SK-N-SH treated with all-trans-retinoic acid at 6 μM for 48 hours (cell line): ENCODE results near the gene FRMD3.

Source experiments
- ARNTL ChIP-seq: fragments of 450-650 bp; formaldehyde crosslinking; IDR thresholded peaks from 2 replicates; pipeline ENCODE4 v1.5.0; 2020; ENCODE audit warnings: low read depth, mild to moderate bottlenecking, moderate library complexity, borderline replicate concordance
- CREB5 ChIP-seq: fragments of 250-450 bp; sonication (Bioruptor Pico); IDR thresholded peaks from 2 replicates; pipeline ENCODE4 v1.5.1; 2020; ENCODE audit warnings: low read depth, mild to moderate bottlenecking, moderate library complexity
- CSDC2 ChIP-seq: fragments of 250-450 bp; sonication (Bioruptor Pico); IDR thresholded peaks from 2 replicates; pipeline ENCODE4 v1.5.0; 2020; ENCODE audit warnings: mild to moderate bottlenecking, moderate library complexity
- GLIS3 ChIP-seq: fragments of 250-450 bp; sonication (Bioruptor Pico); IDR thresholded peaks from 2 replicates; pipeline ENCODE4 v1.5.0; 2020; ENCODE audit warnings: mild to moderate bottlenecking, moderate library complexity
- PATZ1 ChIP-seq: fragments of 250-450 bp; sonication (Bioruptor Pico); IDR thresholded peaks from 2 replicates; pipeline ENCODE4 v1.8.0; 2020; ENCODE audit warnings: mild to moderate bottlenecking, moderate library complexity, borderline replicate concordance
- POU6F1 ChIP-seq: fragments of 250-450 bp; sonication (Bioruptor Pico); IDR thresholded peaks from 2 replicates; pipeline ENCODE4 v1.8.0; 2021; ENCODE audit warnings: low read depth, mild to moderate bottlenecking, moderate library complexity, borderline replicate concordance
- PPARA ChIP-seq: fragments of 250-450 bp; sonication (Bioruptor Pico); IDR thresholded peaks from 2 replicates; pipeline ENCODE4 v1.5.0; 2020; ENCODE audit warnings: mild to moderate bottlenecking, borderline replicate concordance
- RARB ChIP-seq: fragments of 250-450 bp; sonication (Bioruptor Pico); IDR thresholded peaks from 2 replicates; pipeline ENCODE4 v1.8.0; 2021; ENCODE audit warnings: mild to moderate bottlenecking, moderate library complexity
- TCF4 ChIP-seq: fragments of 250-450 bp; sonication (Bioruptor Pico); IDR thresholded peaks from 2 replicates; pipeline ENCODE4 v1.8.0; 2021; ENCODE audit warnings: mild to moderate bottlenecking, moderate library complexity, borderline replicate concordance
- ZFP3 ChIP-seq: fragments of 250-450 bp; sonication (Bioruptor Pico); IDR thresholded peaks from 2 replicates; pipeline ENCODE4 v1.5.0; 2020; ENCODE audit warnings: mild to moderate bottlenecking, moderate library complexity
- ZNF565 ChIP-seq: fragments of 450-650 bp; formaldehyde crosslinking; conservative IDR thresholded peaks from 2 replicates; pipeline ENCODE4 v1.5.0; 2020; ENCODE audit warnings: low read depth, mild to moderate bottlenecking, moderate library complexity

- TF ChIP-seq RARB (CRISPR knock-in tag) = no peak
- TF ChIP-seq ARNTL (CRISPR knock-in tag) = no peak
- no peak for TF ChIP-seq CSDC2
- TF ChIP-seq ZNF565 (CRISPR knock-in tag) = no peak
- no peak for TF ChIP-seq POU6F1 (CRISPR knock-in tag)
- TF ChIP-seq CREB5 = no peak
- TF ChIP-seq PPARA = no peak
- TF ChIP-seq GLIS3 (CRISPR knock-in tag) = no peak
- TF ChIP-seq PATZ1 (CRISPR knock-in tag) = no peak
- no peak for TF ChIP-seq TCF4 (CRISPR knock-in tag)
- TF ChIP-seq ZFP3 = no peak
Observed at GRCh38 chr9:83209188-83209731, 328.9 kb downstream of the FRMD3 start.
